HCT116 (cell line): Measurements from ENCODE around the gene PHYHIPL. TPM values are rescaled to one million over a fixed set of nuclear protein-coding genes. Genes with fewer than 3 reads are reported as not detected.

Experiments
- ATAC-seq: fragments of 200-7000 bp; cut with Tn5 transposase; 2 replicates; pipeline ENCODE4 v1.9.1; 2020; ENCODE audit warnings: mild to moderate bottlenecking, moderate library complexity
- BruUV-seq: library from RNA; stranded (reverse); fragments of 400-500 nt; replicated peaks from 2 replicates; lab custom pipeline; 2021; lab: Mats Ljungman, UMichigan
- CTCF ChIA-PET: fragments of 300-600 bp; sonication (Branson Sonifier 250); formaldehyde crosslinking; loops from one replicate; lab custom pipeline; 2021; ENCODE audit warnings: antibody characterized with exemption; lab: Charles Lee
- POLR2A ChIA-PET: fragments of 300-600, 350-600 bp; sonication (Branson Sonifier 250); formaldehyde crosslinking; loops from one replicate; lab custom pipeline; 2021; ENCODE audit warnings: antibody characterized with exemption; lab: Charles Lee
- RAD21 ChIA-PET, 2 experiments: fragments of 300-600 bp; sonication (Branson Sonifier 250); formaldehyde crosslinking; loops; one replicate each; lab custom pipeline; 2023; ENCODE audit warnings: low total read pairs in 2 of 2; ENCODE audit not compliant: uncharacterized antibody in 2 of 2, unreplicated experiment in 2 of 2, low non-redundant PET in 1 of 2; lab: Charles Lee
- DNase-seq: peaks from one replicate; pipeline ENCODE4 v3.0.0-alpha.2; 2010; ENCODE audit warnings: low read depth, low spot score
- H2AFZ ChIP-seq: fragments of 200-600 bp; shearing (Covaris generic), sonication (generic); 2 replicates; pipeline ENCODE4 v1.6.1; 2017; ENCODE audit warnings: low read depth, mixed run types, mixed read lengths, antibody characterized with exemption, low read length; ENCODE audit not compliant: poor library complexity, severe bottlenecking
- H3K27ac ChIP-seq: 2 replicates; pipeline ENCODE4 v1.5.1; 2012; ENCODE audit warnings: low read depth, low read length
- H3K27me3 ChIP-seq: fragments of 200-600 bp; sonication (generic); 2 replicates; pipeline ENCODE4 v1.6.1; 2016; ENCODE audit warnings: mixed run types, low read length, mixed read lengths; ENCODE audit not compliant: insufficient read depth
- H3K36me3 ChIP-seq, 2 experiments: fragments of 200-500 bp in 1 of 2; fragments of 200-600 bp in 1 of 2; sonication (Bioruptor generic) in 1 of 2; sonication (generic) in 1 of 2; 2 replicates each; pipeline versions ENCODE4 v1.5.1 to v1.6.1; 2014 to 2016; ENCODE audit warnings: low read length in 2 of 2, inconsistent platforms in 1 of 2, mixed read lengths in 1 of 2, mixed run types in 1 of 2; ENCODE audit not compliant: insufficient read depth in 2 of 2, control insufficient read depth in 1 of 2
- H3K4me1 ChIP-seq, 2 experiments: fragments of 200-600 bp in 1 of 2; sonication (generic) in 1 of 2; 2 replicates each; pipeline versions ENCODE4 v1.5.1 to v1.6.1; 2012 to 2017; ENCODE audit warnings: low read length in 2 of 2, inconsistent platforms in 1 of 2, mild to moderate bottlenecking in 1 of 2, mixed read lengths in 1 of 2, mixed run types in 1 of 2, moderate library complexity in 1 of 2; ENCODE audit not compliant: insufficient read depth in 2 of 2, control insufficient read depth in 1 of 2
- H3K4me2 ChIP-seq: fragments of 200-600 bp; sonication (generic); 2 replicates; pipeline ENCODE4 v1.6.1; 2017; ENCODE audit warnings: mixed run types, low read length, mixed read lengths
- H3K4me3 ChIP-seq, 2 experiments: fragments of 200-600 bp in 1 of 2; sonication (generic) in 1 of 2; replicated peaks in 1 of 2; 2 replicates each; pipeline ENCODE4 v1.5.1; 2011 to 2016; ENCODE audit warnings: low read length in 2 of 2, control low read depth in 1 of 2, low read depth in 1 of 2, mild to moderate bottlenecking in 1 of 2, mixed read lengths in 1 of 2, mixed run types in 1 of 2
- H3K79me2 ChIP-seq: fragments of 200-600 bp; sonication (generic); 2 replicates; pipeline ENCODE4 v1.6.1; 2017; ENCODE audit warnings: mild to moderate bottlenecking, mixed run types, low read length, moderate library complexity, mixed read lengths; ENCODE audit not compliant: insufficient read depth
- H3K9ac ChIP-seq: fragments of 200-600 bp; sonication (generic); 2 replicates; pipeline ENCODE4 v1.6.1; 2016; ENCODE audit warnings: low read length, mixed read lengths
- H3K9me2 ChIP-seq: fragments of 200-600 bp; sonication (generic), shearing (Covaris generic); 2 replicates; pipeline ENCODE4 v1.6.1; 2017; ENCODE audit warnings: mixed run types, mild to moderate bottlenecking, moderate library complexity; ENCODE audit not compliant: insufficient read depth
- H3K9me3 ChIP-seq, 2 experiments: fragments of 200-500 bp in 1 of 2; fragments of 200-600 bp in 1 of 2; sonication (Bioruptor generic) in 1 of 2; sonication (generic) in 1 of 2; 2 replicates each; pipeline ENCODE4 v1.6.1; 2014 to 2017; ENCODE audit warnings: low read length in 2 of 2, mixed read lengths in 2 of 2, inconsistent platforms in 1 of 2, low read depth in 1 of 2, mild to moderate bottlenecking in 1 of 2, mixed run types in 1 of 2, moderate library complexity in 1 of 2; ENCODE audit not compliant: control insufficient read depth in 1 of 2, insufficient read depth in 1 of 2
- H4K20me1 ChIP-seq: fragments of 200-600 bp; sonication (generic), shearing (Covaris generic); 2 replicates; pipeline ENCODE4 v1.6.1; 2017; ENCODE audit warnings: mixed run types, mild to moderate bottlenecking, moderate library complexity; ENCODE audit not compliant: insufficient read depth
- EGR1 ChIP-seq: IDR thresholded peaks from 2 replicates; pipeline ENCODE4 v1.6.1; 2012; ENCODE audit warnings: low read depth
- EZH2phosphoT487 ChIP-seq: fragments of 200-600 bp; IDR thresholded peaks from 2 replicates; pipeline ENCODE4 v1.6.1; 2018; ENCODE audit warnings: antibody characterized with exemption, borderline replicate concordance
- FOSL1 ChIP-seq: IDR thresholded peaks from 2 replicates; pipeline ENCODE4 v1.6.1; 2012; ENCODE audit warnings: low read depth
- POLR2A ChIP-seq: IDR thresholded peaks from 2 replicates; pipeline ENCODE4 v1.7.0; 2011; ENCODE audit warnings: borderline replicate concordance; ENCODE audit not compliant: insufficient read depth, insufficient read length; ENCODE audit errors: extremely low read depth
- POLR2AphosphoS5 ChIP-seq: IDR thresholded peaks from 2 replicates; pipeline ENCODE4 v1.6.1; 2011; ENCODE audit warnings: mild to moderate bottlenecking, low read depth, low read length, moderate library complexity
- SIN3A ChIP-seq: IDR thresholded peaks from 2 replicates; pipeline ENCODE4 v1.6.1; 2012; ENCODE audit warnings: low read depth
- SP1 ChIP-seq: IDR thresholded peaks from 2 replicates; pipeline ENCODE4 v1.6.1; 2012; ENCODE audit warnings: low read depth
- TCF7L2 ChIP-seq: IDR thresholded peaks from 2 replicates; pipeline ENCODE4 v1.7.0; 2011; ENCODE audit warnings: borderline replicate concordance, inconsistent platforms; ENCODE audit not compliant: insufficient read depth, insufficient read length; ENCODE audit errors: extremely low read depth
- YY1 ChIP-seq: IDR thresholded peaks from 2 replicates; pipeline ENCODE4 v1.6.1; 2011; ENCODE audit warnings: low read length, low read depth, moderate library complexity, mild to moderate bottlenecking; ENCODE audit not compliant: insufficient replicate concordance; ENCODE audit errors: extremely low read depth
- ZFX ChIP-seq: fragments of 450-650 bp; IDR thresholded peaks from 2 replicates; pipeline ENCODE4 v1.6.1; 2017
- ZNF274 ChIP-seq: fragments of 200-500 bp; sonication (Bioruptor generic); IDR thresholded peaks from 2 replicates; pipeline ENCODE4 v1.6.1; 2014; ENCODE audit warnings: mild to moderate bottlenecking, low read depth, low read length, inconsistent platforms
- intact Hi-C: fragments of 100-400 bp; cut with micrococcal nuclease; formaldehyde crosslinking; loops from 2 replicates; pipeline ENCODE4 v1.10.0; 2022
- total RNA-seq: library from RNA; stranded (reverse); gene quantifications from one replicate; pipeline ENCODE4 v1.2.1, GENCODE V29; 2021; ENCODE audit not compliant: unreplicated experiment
- TF ChIP-seq, protein P1 (sequence below): IDR thresholded peaks from 2 replicates; pipeline ENCODE4 v1.6.1; 2012; ENCODE audit warnings: low read depth
- TF ChIP-seq, protein P2 (sequence below): IDR thresholded peaks from 2 replicates; pipeline ENCODE4 v1.6.1; 2012
- TF ChIP-seq, protein P3 (sequence below), 3 experiments: fragments of 200-600 bp in 1 of 3; sonication (generic) in 1 of 3; IDR thresholded peaks in 2 of 3; conservative IDR thresholded peaks in 1 of 3; 2 replicates each; pipeline ENCODE4 v1.5.1; 2012 to 2017; ENCODE audit warnings: low read depth in 2 of 3, low read length in 2 of 3, antibody characterized with exemption in 1 of 3, borderline replicate concordance in 1 of 3, control low read depth in 1 of 3, mild to moderate bottlenecking in 1 of 3, mixed read lengths in 1 of 3, mixed run types in 1 of 3, moderate library complexity in 1 of 3; ENCODE audit not compliant: insufficient read depth in 1 of 3

PHYHIPL gene
- total RNA-seq, 1 experiment from 2014 or later, result not detected

DNA sequence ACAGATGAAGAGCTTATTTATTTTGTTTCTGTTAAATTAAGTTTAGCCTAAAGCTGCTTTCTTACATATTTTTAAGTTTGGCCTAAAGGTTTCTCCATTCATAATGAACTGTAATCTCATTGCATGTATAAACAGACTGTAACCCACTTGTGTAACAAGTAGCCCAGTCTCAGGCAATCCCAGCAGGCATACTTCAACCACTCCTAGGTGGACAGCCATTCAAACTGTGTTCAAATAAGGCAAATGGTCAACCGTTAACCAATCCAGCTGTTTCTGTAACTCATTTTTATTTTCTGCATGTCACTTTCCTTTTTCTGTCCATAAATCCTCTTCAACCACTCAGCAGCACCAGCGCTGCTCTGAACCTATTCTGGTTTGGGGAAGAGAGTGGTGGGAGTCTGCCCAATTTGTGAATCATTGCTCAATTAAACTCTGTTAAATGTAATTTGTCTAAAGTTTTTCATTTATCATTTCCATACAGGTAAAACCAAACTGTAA, 35.9 kb downstream of the PHYHIPL start:
- H3K9me2 ChIP-seq, result no peaks in the 10 kb centered on the region
- RAD21 ChIA-PET, result no interaction called here
- H4K20me1 ChIP-seq, result no peaks in the 10 kb centered on the region
- ATAC-seq (no peak), DNase-seq (no peak)
- no peak overlapping the region for H2AFZ ChIP-seq
- H3K27ac ChIP-seq, result no peak overlapping the region
- H3K9me3 ChIP-seq, result no peaks in the 10 kb centered on the region
- H3K9ac ChIP-seq, result no peak overlapping the region
- no peaks in the 10 kb centered on the region for H3K36me3 ChIP-seq
- BruUV-seq, result no TSS peak
- no peaks in the 10 kb centered on the region for H3K4me1 ChIP-seq
- TF ChIP-seq SP1, result no peak
- TF ChIP-seq EZH2phosphoT487, result no peak
- no peak for TF ChIP-seq TCF7L2
- no peak for TF ChIP-seq FOSL1
- no peak for TF ChIP-seq EGR1
- no peak for TF ChIP-seq SIN3A
- no peak for TF ChIP-seq ZNF274
- no peak for TF ChIP-seq ZFX
- no peak for TF ChIP-seq POLR2A
- no peak for TF ChIP-seq YY1
- TF ChIP-seq, protein P1, sequence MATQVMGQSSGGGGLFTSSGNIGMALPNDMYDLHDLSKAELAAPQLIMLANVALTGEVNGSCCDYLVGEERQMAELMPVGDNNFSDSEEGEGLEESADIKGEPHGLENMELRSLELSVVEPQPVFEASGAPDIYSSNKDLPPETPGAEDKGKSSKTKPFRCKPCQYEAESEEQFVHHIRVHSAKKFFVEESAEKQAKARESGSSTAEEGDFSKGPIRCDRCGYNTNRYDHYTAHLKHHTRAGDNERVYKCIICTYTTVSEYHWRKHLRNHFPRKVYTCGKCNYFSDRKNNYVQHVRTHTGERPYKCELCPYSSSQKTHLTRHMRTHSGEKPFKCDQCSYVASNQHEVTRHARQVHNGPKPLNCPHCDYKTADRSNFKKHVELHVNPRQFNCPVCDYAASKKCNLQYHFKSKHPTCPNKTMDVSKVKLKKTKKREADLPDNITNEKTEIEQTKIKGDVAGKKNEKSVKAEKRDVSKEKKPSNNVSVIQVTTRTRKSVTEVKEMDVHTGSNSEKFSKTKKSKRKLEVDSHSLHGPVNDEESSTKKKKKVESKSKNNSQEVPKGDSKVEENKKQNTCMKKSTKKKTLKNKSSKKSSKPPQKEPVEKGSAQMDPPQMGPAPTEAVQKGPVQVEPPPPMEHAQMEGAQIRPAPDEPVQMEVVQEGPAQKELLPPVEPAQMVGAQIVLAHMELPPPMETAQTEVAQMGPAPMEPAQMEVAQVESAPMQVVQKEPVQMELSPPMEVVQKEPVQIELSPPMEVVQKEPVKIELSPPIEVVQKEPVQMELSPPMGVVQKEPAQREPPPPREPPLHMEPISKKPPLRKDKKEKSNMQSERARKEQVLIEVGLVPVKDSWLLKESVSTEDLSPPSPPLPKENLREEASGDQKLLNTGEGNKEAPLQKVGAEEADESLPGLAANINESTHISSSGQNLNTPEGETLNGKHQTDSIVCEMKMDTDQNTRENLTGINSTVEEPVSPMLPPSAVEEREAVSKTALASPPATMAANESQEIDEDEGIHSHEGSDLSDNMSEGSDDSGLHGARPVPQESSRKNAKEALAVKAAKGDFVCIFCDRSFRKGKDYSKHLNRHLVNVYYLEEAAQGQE, result no peak
- TF ChIP-seq, protein P2, sequence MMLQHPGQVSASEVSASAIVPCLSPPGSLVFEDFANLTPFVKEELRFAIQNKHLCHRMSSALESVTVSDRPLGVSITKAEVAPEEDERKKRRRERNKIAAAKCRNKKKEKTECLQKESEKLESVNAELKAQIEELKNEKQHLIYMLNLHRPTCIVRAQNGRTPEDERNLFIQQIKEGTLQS, result no peak
- TF ChIP-seq, protein P3, sequence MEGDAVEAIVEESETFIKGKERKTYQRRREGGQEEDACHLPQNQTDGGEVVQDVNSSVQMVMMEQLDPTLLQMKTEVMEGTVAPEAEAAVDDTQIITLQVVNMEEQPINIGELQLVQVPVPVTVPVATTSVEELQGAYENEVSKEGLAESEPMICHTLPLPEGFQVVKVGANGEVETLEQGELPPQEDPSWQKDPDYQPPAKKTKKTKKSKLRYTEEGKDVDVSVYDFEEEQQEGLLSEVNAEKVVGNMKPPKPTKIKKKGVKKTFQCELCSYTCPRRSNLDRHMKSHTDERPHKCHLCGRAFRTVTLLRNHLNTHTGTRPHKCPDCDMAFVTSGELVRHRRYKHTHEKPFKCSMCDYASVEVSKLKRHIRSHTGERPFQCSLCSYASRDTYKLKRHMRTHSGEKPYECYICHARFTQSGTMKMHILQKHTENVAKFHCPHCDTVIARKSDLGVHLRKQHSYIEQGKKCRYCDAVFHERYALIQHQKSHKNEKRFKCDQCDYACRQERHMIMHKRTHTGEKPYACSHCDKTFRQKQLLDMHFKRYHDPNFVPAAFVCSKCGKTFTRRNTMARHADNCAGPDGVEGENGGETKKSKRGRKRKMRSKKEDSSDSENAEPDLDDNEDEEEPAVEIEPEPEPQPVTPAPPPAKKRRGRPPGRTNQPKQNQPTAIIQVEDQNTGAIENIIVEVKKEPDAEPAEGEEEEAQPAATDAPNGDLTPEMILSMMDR (IDR thresholded peaks at IDR 0.05 in 2 of 3, conservative IDR thresholded peaks at IDR 0.05 in 1 of 3; ENCODE audit: borderline replicate concordance in 1 of 3, insufficient read depth in 1 of 3, low read depth in 2 of 3, low read length in 2 of 3), result no peak
- no peak for TF ChIP-seq POLR2AphosphoS5
- POLR2A ChIA-PET, result no interaction called here
- CTCF ChIA-PET, result no interaction called here
- intact Hi-C loops, result no loop called here
- no peaks in the 10 kb centered on the region for H3K27me3 ChIP-seq
- H3K4me3 ChIP-seq, result no peak overlapping the region
- no peaks in the 10 kb centered on the region for H3K79me2 ChIP-seq
- no peak overlapping the region for H3K4me2 ChIP-seq
